Mesothelial cell of epicardium (in vitro differentiated cells): ENCODE data around the gene TWF1. TPM values are rescaled to one million over a fixed set of nuclear protein-coding genes. Genes with fewer than 3 reads are reported as not detected.

ENCODE experiments used
- DNase-seq, 2 experiments: peaks; one replicate each; pipeline ENCODE4 v3.0.0; 2021; ENCODE audit warnings: low spot score in 2 of 2; ENCODE audit not compliant: unreplicated experiment in 2 of 2
- H3K27ac Mint-ChIP-seq: 2 replicates; pipeline ENCODE4 v1.8.0; 2021; ENCODE audit warnings: mixed read lengths
- H3K27me3 Mint-ChIP-seq: 2 replicates; pipeline ENCODE4 v1.8.0; 2021; ENCODE audit warnings: low read depth, mixed read lengths
- H3K36me3 Mint-ChIP-seq: 2 replicates; pipeline ENCODE4 v1.8.0; 2021; ENCODE audit warnings: mixed read lengths
- H3K4me1 Mint-ChIP-seq: 2 replicates; pipeline ENCODE4 v1.8.0; 2021; ENCODE audit warnings: mixed read lengths
- H3K4me3 Mint-ChIP-seq: 2 replicates; pipeline ENCODE4 v1.8.0; 2021; ENCODE audit warnings: mild to moderate bottlenecking, moderate library complexity, mixed read lengths
- H3K9me3 Mint-ChIP-seq: 2 replicates; pipeline ENCODE4 v1.8.0; 2021; ENCODE audit warnings: mixed read lengths
- CTCF ChIP-seq: fragments of 200-600 bp; sonication (generic); IDR thresholded peaks from one replicate; pipeline ENCODE4 v1.5.0; 2021; ENCODE audit warnings: antibody characterized with exemption; ENCODE audit not compliant: unreplicated experiment
- total RNA-seq: library from RNA; stranded (reverse); gene quantifications from 3 replicates; pipeline ENCODE4 v1.2.1, GENCODE V29; 2021

TWF1 gene
- total RNA-seq, 1 donor from 2014 or later, result 61.2 TPM

DNA sequence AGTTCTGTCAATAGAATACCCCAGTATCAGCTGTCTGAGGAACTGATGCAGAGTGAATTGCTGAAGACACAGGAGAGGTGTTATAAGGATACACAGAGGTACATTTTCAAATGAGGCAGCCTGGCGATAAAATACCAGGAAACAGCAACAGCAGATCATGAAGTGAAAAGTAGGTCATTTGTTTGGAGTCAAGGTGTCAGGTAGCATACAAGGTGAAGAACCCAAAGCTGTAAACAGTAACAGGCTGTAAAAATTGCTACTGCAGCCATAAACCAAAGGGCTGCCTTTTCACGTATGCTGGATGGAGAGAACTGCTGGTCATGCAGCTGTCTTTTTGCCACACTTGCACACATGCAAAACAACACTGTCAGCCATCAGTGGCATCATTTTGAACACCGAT is 9.3 kb upstream of the TWF1 start:
- Mint-ChIP-seq H3K4me1 (peaks cover 3% of the 10 kb centered on the region), H3K27ac (no peak overlapping the region), H3K27me3 (no peaks in the 10 kb centered on the region), H3K9me3 (no peaks in the 10 kb centered on the region), H3K4me3 (no peak overlapping the region), H3K36me3 (no peaks in the 10 kb centered on the region)
- DNase-seq, result no peak
- no peak for TF ChIP-seq CTCF

- TF ChIP-seq CTCF, result no peak
- H3K4me1 Mint-ChIP-seq, result peaks cover 3% of the 10 kb centered on the region
- no peak overlapping the region for H3K27ac Mint-ChIP-seq
- H3K27me3 Mint-ChIP-seq, result no peaks in the 10 kb centered on the region
- no peaks in the 10 kb centered on the region for H3K36me3 Mint-ChIP-seq
- no peak overlapping the region for H3K4me3 Mint-ChIP-seq
- H3K9me3 Mint-ChIP-seq, result no peaks in the 10 kb centered on the region
- DNase-seq, result no peak
Observed at GRCh38 chr12:43812926-43813325, 6.8 kb upstream of the TWF1 start.

GRCh38 chr12:43812057-43812456 is 5.9 kb upstream of the TWF1 start:
- no peak for DNase-seq
- Mint-ChIP-seq H3K4me3 (no peak overlapping the region), H3K4me1 (peaks cover 10% of the 10 kb centered on the region), H3K9me3 (no peaks in the 10 kb centered on the region), H3K27me3 (no peaks in the 10 kb centered on the region), H3K36me3 (no peaks in the 10 kb centered on the region), H3K27ac (peak overlapping the region; percentile 78)
- no peak for TF ChIP-seq CTCF

GRCh38 chr12:43807386-43807785 is 1.3 kb upstream of the TWF1 start:
- Mint-ChIP-seq H3K27ac (peak overlapping the region; percentile 100), H3K4me1 (peaks cover 29% of the 10 kb centered on the region), H3K36me3 (peaks cover 4% of the 10 kb centered on the region), H3K9me3 (no peaks in the 10 kb centered on the region), H3K4me3 (peak overlapping the region; percentile 99), H3K27me3 (no peaks in the 10 kb centered on the region)
- TF ChIP-seq CTCF, result no peak
- DNase-seq, result no peak

- Mint-ChIP-seq H3K4me1 (peaks cover 26% of the 10 kb centered on the region), H3K9me3 (no peaks in the 10 kb centered on the region), H3K27me3 (no peaks in the 10 kb centered on the region), H3K27ac (peak overlapping the region; percentile 100), H3K4me3 (peak overlapping the region; percentile 99), H3K36me3 (peaks cover 7% of the 10 kb centered on the region)
- no peak for DNase-seq
- TF ChIP-seq CTCF, result no peak
Observed at GRCh38 chr12:43806737-43807072, 588 bp upstream of the TWF1 start.
